ENCODE results near the gene LRAT.
"Not testable (repeated sequence)": the region's sequence is repeated elsewhere in the genome, so short reads cannot be mapped to it uniquely, and the experiment has no call there.

LRAT gene

DNA sequence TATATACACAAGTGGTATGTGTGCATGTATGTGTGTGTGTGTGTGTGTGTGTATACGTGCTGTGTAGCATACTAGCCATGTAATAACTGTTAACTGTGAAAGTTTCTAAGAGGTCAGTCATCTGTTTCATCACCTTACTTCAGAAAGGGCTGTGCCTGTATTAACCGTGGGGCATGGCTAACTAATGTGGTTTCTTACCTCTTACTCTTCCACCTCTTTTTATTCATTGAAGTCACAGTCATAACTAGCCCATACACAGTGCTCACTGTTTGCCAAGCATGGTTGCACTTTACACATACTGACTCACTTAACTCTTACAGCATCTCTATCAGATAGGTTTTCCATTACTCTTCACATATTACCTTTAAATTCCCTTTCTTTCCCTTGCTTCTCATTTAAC lies 23.7 kb upstream of the LRAT start:
- H3K4me3 ChIP-seq (ENCODE audit: low read depth, low read length): no peak overlapping the region
- DNase-seq (ENCODE audit: low read depth, low spot score): no peak
- in situ Hi-C loops (cut with HindIII; ENCODE audit: low sequenced_read_pairs): no loop called here
- TF ChIP-seq, protein P1, sequence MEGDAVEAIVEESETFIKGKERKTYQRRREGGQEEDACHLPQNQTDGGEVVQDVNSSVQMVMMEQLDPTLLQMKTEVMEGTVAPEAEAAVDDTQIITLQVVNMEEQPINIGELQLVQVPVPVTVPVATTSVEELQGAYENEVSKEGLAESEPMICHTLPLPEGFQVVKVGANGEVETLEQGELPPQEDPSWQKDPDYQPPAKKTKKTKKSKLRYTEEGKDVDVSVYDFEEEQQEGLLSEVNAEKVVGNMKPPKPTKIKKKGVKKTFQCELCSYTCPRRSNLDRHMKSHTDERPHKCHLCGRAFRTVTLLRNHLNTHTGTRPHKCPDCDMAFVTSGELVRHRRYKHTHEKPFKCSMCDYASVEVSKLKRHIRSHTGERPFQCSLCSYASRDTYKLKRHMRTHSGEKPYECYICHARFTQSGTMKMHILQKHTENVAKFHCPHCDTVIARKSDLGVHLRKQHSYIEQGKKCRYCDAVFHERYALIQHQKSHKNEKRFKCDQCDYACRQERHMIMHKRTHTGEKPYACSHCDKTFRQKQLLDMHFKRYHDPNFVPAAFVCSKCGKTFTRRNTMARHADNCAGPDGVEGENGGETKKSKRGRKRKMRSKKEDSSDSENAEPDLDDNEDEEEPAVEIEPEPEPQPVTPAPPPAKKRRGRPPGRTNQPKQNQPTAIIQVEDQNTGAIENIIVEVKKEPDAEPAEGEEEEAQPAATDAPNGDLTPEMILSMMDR (IDR thresholded peaks at IDR 0.05; ENCODE audit: low read depth, low read length): no peak

DNA sequence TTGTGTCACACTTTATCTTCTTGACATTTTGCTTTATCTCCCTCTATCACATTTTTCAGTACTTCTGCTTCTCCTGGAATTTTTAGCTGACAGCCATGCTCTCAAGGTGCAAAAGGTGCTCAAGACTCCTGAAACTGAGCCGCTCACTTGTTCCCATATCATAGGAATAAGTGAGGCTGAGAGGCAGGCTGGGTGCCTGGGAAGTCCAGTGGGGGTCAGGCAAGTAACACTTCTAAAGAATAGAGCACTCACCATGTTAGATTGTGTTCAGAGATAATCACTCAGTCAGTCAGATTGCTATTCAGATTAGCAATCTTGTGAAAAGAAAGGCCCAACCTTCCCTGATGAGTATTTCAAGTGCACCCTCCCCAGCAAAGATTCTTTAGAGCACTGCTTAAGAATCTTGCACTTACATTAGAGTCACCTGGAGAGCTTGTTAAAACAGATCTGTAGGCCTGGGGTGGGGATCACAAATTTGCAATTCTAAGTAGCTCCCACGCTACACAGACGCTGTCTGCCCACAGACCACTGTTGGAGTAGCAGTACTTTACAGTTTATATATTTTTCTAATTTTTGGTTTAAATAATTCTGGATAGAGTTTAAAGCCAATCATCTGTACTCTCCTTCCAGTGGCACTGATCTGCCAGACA lies 23.1 kb upstream of the LRAT start:
- H3K4me3 ChIP-seq (ENCODE audit: low read depth, low read length): no peak overlapping the region
- no peak for DNase-seq (ENCODE audit: low read depth, low spot score)
- in situ Hi-C loops (cut with HindIII; ENCODE audit: low sequenced_read_pairs): no loop called here
- TF ChIP-seq, protein P1 (IDR thresholded peaks at IDR 0.05; ENCODE audit: low read depth, low read length): no peak

DNA sequence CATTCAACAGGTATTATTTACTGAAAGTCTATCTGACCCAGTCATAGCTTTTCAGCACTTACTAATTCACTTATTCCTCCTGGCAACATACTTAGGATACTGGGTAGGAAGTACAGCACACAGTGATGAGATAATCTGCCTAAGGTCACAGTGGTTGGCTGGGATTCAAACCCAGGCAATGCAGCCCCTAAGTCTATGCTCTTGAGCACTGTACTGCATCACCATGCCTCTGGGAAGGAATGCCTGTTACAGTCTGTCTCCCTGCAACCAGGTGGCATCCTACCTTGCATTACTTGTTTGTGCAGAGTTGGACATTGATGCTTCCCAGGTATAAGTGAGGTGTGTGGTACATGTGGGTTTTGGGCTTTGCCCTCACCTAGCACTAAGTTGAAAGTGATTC lies 21.5 kb upstream of the LRAT start:
- H3K4me3 ChIP-seq (ENCODE audit: low read depth, low read length): no peak overlapping the region
- no peak for DNase-seq (ENCODE audit: low read depth, low spot score)
- in situ Hi-C loops (cut with HindIII; ENCODE audit: low sequenced_read_pairs): no loop called here
- TF ChIP-seq, protein P1 (IDR thresholded peaks at IDR 0.05; ENCODE audit: low read depth, low read length): no peak

DNA sequence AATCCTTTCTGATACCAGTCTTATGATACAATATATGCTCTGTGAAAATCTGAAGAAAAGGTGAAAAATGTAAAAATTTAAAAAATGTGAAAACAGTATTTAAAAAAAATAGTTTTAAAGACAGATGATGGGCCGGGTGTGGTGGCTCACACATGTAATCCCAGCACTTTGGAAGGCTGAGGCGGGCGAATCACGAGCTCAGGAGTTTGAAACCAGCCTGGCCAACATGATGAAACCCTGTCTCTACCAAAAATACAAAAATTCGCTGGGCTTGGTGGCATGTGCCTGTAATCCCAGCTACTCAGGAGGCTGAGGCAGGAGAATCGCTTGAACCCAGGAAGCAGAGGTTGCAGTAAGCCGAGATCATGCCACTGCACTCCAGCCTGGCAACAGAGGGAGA lies 20.2 kb upstream of the LRAT start:
- H3K4me3 ChIP-seq (ENCODE audit: low read depth, low read length); DNase-seq (ENCODE audit: low read depth, low spot score); in situ Hi-C loops (cut with HindIII; ENCODE audit: low sequenced_read_pairs): not testable (repeated sequence)

DNA sequence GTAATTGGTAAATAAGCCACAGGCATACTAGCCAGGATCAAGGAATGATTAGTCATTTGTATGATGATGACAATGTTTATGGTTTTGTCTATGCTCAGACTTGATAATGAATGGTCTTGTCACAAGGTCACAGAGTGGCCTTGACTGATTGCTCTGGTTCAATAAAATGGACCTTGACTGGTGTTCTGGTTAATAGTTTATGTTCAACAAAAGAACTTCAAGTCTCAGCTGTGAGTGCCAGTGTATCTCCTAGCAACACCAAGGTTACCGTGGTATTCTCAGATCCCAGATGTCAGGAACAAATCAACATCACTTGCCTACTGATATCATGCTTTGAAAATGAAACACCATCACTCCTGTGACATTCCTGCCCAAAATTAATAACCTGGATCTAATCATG lies 16.3 kb upstream of the LRAT start:
- DNase-seq (ENCODE audit: low read depth, low spot score): no peak
- H3K4me3 ChIP-seq (ENCODE audit: low read depth, low read length): no peak overlapping the region
- TF ChIP-seq, protein P1 (IDR thresholded peaks at IDR 0.05; ENCODE audit: low read depth, low read length): no peak
- in situ Hi-C loops (cut with HindIII; ENCODE audit: low sequenced_read_pairs): no loop called here

DNA sequence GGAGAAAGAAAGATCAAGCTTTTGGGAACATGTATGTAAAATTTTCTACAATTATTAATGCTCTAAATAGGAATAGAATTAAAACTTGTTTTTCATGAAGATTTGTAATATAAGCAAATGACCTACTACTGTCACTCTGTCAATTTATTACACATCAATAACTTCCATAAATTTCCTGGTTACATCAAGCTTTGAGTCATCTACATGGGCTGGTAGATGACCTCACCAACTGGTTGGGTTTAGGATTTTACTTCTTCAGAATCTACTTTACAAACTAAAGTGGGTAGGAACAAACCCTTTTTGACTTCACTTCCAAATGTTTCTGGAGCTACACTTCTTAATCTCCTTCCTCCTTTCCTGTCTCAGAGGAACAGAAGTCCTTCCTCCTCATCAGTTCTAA lies 12.0 kb upstream of the LRAT start:
- no peak overlapping the region for H3K4me3 ChIP-seq (ENCODE audit: low read depth, low read length)
- TF ChIP-seq, protein P1 (IDR thresholded peaks at IDR 0.05; ENCODE audit: low read depth, low read length): no peak
- in situ Hi-C loops (cut with HindIII; ENCODE audit: low sequenced_read_pairs): no loop called here
- DNase-seq (ENCODE audit: low read depth, low spot score): no peak

DNA sequence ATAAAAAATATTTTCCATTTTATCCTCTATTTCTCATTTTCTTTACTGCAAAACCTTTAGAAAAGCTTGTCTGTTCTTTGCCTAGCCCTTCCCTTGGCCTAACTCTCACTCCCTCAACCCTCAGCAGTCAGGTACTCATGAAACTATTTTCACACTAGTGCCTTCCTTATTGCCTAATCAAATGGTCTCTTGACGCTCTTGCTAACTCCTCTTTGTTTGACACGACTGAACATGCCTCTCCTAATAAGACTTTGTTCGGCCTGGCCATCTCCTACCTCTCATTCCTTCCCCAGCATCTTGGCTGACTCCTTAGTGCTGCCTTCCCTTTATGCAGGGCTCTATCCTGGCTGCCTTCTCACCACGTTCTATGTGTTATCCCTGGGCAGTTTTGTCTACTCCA lies 11.1 kb upstream of the LRAT start:
- no peak overlapping the region for H3K4me3 ChIP-seq (ENCODE audit: low read depth, low read length)
- TF ChIP-seq, protein P1 (IDR thresholded peaks at IDR 0.05; ENCODE audit: low read depth, low read length): no peak
- no peak for DNase-seq (ENCODE audit: low read depth, low spot score)
- in situ Hi-C loops (cut with HindIII; ENCODE audit: low sequenced_read_pairs): no loop called here
